ENCODE results near the gene HTR2C.
A peak's percentile ranks its signal among the peaks of the same experiment; 100 is the strongest.
"Not testable (repeated sequence)": the region's sequence is repeated elsewhere in the genome, so short reads cannot be mapped to it uniquely, and the experiment has no call there.

Gene HTR2C

GRCh38 chrX:114584983-114585842, 1.3 kb downstream of the HTR2C start:
- TF ChIP-seq, protein P1, sequence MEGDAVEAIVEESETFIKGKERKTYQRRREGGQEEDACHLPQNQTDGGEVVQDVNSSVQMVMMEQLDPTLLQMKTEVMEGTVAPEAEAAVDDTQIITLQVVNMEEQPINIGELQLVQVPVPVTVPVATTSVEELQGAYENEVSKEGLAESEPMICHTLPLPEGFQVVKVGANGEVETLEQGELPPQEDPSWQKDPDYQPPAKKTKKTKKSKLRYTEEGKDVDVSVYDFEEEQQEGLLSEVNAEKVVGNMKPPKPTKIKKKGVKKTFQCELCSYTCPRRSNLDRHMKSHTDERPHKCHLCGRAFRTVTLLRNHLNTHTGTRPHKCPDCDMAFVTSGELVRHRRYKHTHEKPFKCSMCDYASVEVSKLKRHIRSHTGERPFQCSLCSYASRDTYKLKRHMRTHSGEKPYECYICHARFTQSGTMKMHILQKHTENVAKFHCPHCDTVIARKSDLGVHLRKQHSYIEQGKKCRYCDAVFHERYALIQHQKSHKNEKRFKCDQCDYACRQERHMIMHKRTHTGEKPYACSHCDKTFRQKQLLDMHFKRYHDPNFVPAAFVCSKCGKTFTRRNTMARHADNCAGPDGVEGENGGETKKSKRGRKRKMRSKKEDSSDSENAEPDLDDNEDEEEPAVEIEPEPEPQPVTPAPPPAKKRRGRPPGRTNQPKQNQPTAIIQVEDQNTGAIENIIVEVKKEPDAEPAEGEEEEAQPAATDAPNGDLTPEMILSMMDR (IDR thresholded peaks at IDR 0.05; ENCODE audit: borderline replicate concordance, insufficient read depth, low read depth, low read length), result no peak
- no peak overlapping the region for H3K4me3 ChIP-seq (ENCODE audit: low read depth, low read length)

DNA sequence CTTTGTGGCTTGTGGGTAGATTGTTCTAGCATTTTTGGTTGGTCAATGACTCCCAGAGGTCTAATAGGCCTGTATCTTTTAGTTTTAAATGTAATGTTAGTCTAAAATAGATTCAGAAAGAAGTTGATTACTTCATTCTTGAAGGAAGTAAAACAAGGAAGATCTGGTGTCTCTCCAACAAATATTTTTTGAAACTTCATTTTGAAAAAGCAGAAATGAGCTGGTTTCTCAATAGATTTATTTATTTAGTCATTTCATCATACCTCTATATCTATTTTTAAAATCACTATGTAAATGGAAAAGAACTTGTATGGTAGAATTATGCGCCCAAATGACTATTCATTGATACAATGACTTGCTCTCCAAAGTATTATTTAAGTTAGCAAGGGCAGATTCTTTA, 7.2 kb downstream of the HTR2C start:
- no peak overlapping the region for H3K4me3 ChIP-seq (ENCODE audit: low read depth, low read length)
- TF ChIP-seq, protein P1 (IDR thresholded peaks at IDR 0.05; ENCODE audit: borderline replicate concordance, insufficient read depth, low read depth, low read length), result no peak

DNA sequence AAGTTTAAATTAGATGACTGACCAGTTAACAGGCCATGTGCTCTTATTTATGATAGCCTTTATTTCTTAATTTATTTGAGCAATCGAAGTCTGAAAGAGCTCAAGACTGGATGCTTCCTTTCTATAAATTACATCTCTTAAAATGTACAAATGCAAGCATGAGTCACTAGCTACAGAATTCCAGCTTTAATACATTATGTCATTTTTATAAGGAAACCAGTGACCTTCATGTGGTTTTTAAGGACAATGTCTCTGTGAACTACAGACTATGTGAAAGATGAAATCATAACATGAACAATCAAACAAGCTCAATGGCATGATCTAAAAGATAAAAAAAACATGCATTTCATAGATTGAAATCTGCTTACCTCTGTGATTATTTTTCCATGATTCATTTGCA, 15.4 kb downstream of the HTR2C start:
- no peak overlapping the region for H3K4me3 ChIP-seq (ENCODE audit: low read depth, low read length)

DNA sequence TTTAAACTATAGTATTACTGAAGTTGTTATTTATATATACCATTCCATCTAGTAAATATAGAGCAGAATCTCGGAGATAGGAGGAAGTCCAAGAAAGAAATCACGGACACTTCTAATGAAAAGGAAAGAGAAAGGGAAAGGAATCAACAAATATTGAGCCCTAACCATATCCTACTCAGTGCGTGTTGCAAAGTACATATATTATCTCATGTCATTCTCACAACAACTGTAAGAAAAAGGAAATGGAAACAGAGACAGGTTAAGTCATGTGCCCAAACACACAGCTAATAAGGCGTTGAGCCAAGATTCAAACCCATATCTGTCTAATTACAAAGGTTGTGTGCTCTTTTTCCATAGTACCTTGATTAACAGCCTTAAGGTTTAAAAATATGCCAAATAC, 16.0 kb downstream of the HTR2C start:
- no peak overlapping the region for H3K4me3 ChIP-seq (ENCODE audit: low read depth, low read length)
- TF ChIP-seq, protein P1 (IDR thresholded peaks at IDR 0.05; ENCODE audit: borderline replicate concordance, insufficient read depth, low read depth, low read length), result no peak

More for the DNA sequence above, 15.4 kb downstream of the HTR2C start:
- TF ChIP-seq, protein P1 (IDR thresholded peaks at IDR 0.05; ENCODE audit: borderline replicate concordance, insufficient read depth, low read depth, low read length), result no peak

GRCh38 chrX:114606619-114607018, 22.7 kb downstream of the HTR2C start:
- H3K4me3 ChIP-seq (ENCODE audit: low read depth, low read length), result not testable (repeated sequence)

DNA sequence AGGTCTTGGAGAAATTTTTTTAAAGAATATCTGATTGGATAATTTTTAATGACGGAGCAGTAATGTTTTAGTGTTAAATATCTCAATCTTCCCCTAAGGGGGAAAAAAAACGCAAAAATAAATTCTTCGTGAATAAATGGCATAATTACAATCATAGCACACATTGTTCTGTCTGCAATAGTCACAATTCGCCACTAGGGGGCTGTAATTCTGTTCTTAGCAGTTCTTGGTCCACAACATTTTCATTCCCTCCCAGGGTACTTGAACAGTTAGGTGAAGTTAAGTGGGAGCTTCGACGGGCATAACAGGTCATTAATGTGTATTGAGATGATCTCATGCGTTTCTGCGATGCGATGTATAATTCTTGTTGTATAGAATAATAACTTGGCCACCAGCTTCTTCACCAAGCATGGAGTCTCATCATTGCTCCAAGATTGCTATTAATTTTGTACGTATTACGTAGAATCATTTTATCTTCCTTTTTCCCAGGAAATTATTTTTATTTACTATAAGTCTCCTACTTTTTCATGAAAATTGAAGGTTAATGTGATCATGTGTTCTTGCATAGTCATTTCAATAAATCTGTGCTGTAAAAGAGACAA, 27.2 kb downstream of the HTR2C start:
- TF ChIP-seq, protein P1 (IDR thresholded peaks at IDR 0.05; ENCODE audit: borderline replicate concordance, insufficient read depth, low read depth, low read length), result peak; percentile 71; the same call in 1 of the 2 replicates
- no peak overlapping the region for H3K4me3 ChIP-seq (ENCODE audit: low read depth, low read length)

DNA sequence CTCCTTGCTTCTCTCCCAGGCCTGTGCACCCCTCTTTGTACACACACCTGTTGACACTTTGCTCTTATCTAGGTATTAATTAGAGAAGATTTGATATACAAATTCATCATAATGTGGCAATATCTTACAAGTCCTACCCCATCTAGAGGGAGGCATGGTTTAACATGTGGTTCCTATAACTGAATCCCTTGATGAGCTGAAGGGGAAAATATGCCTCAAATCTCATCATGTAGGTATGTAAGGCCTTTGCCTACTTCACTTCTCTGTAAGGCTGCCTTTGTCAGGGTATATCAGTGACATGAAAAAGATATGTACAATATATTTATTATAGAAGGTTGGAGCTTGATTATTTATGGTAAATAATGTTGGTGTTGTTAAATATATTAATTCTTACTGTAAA, 31.9 kb downstream of the HTR2C start:
- no peak overlapping the region for H3K4me3 ChIP-seq (ENCODE audit: low read depth, low read length)
- TF ChIP-seq, protein P1 (IDR thresholded peaks at IDR 0.05; ENCODE audit: borderline replicate concordance, insufficient read depth, low read depth, low read length), result no peak

Data from GM12875 (cell line).